Keratinocyte (primary cell): ENCODE results near the gene TCF7L2.

Source experiments
- EZH2 ChIP-seq: IDR thresholded peaks from one replicate; pipeline ENCODE4 v1.6.1; 2012; ENCODE audit warnings: inconsistent platforms, mild to moderate bottlenecking, low read length, moderate library complexity
- TF ChIP-seq, protein P1 (sequence below), 3 experiments: IDR thresholded peaks in 1 of 3; conservative IDR thresholded peaks in 1 of 3; optimal IDR thresholded peaks in 1 of 3; 2 replicates in 2 of 3; 3 replicates in 1 of 3; pipeline versions ENCODE3 to v1.5.1; 2011; ENCODE audit warnings: low read length in 3 of 3, mild to moderate bottlenecking in 3 of 3, moderate library complexity in 2 of 3, control low read depth in 1 of 3, inconsistent platforms in 1 of 3; ENCODE audit not compliant: insufficient read depth in 2 of 3; ENCODE audit errors: extremely low read depth in 1 of 3

DNA sequence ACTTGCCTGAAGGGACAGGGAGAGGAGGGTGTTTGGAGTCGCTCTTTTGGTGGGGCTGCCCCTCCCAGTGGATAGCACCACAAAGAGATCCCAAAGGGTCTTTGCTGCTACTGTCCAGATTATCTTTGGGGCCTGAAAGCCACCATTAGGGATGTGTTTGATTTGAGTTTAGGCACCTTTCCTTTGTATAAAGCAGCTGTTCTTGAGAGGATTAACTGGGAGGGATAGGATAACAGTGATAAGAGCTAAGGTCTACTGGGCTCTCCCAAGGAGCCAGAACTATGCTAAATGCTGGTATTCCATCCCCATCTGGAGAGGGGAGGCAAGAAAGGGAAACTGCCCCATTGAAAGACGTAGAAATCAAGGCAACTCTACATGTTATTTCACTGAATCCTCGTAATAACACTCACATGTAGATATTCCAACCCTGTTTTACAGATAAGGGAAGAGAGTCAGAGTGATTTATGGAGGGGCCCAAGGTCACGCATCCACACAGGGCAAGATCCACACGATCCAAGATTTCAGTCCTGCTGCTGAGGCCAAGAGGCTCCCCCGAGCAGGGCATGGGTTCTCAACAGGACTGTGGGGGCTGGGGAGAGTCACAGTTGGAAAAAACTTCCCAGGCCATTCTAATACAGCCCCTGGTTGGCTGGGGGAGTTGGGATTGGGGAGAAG is 11.1 kb upstream of the TCF7L2 start:
- TF ChIP-seq, protein P1, sequence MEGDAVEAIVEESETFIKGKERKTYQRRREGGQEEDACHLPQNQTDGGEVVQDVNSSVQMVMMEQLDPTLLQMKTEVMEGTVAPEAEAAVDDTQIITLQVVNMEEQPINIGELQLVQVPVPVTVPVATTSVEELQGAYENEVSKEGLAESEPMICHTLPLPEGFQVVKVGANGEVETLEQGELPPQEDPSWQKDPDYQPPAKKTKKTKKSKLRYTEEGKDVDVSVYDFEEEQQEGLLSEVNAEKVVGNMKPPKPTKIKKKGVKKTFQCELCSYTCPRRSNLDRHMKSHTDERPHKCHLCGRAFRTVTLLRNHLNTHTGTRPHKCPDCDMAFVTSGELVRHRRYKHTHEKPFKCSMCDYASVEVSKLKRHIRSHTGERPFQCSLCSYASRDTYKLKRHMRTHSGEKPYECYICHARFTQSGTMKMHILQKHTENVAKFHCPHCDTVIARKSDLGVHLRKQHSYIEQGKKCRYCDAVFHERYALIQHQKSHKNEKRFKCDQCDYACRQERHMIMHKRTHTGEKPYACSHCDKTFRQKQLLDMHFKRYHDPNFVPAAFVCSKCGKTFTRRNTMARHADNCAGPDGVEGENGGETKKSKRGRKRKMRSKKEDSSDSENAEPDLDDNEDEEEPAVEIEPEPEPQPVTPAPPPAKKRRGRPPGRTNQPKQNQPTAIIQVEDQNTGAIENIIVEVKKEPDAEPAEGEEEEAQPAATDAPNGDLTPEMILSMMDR (optimal IDR thresholded peaks at IDR 0.05 in 1 of 3, IDR thresholded peaks at IDR 0.05 in 1 of 3, conservative IDR thresholded peaks at IDR 0.05 in 1 of 3; ENCODE audit: extremely low read depth in 1 of 3, insufficient read depth in 2 of 3, low read length in 3 of 3) = no peak
- no peak for TF ChIP-seq EZH2
